ENCODE measurements around the gene SMG5.

The SMG5 gene

DNA sequence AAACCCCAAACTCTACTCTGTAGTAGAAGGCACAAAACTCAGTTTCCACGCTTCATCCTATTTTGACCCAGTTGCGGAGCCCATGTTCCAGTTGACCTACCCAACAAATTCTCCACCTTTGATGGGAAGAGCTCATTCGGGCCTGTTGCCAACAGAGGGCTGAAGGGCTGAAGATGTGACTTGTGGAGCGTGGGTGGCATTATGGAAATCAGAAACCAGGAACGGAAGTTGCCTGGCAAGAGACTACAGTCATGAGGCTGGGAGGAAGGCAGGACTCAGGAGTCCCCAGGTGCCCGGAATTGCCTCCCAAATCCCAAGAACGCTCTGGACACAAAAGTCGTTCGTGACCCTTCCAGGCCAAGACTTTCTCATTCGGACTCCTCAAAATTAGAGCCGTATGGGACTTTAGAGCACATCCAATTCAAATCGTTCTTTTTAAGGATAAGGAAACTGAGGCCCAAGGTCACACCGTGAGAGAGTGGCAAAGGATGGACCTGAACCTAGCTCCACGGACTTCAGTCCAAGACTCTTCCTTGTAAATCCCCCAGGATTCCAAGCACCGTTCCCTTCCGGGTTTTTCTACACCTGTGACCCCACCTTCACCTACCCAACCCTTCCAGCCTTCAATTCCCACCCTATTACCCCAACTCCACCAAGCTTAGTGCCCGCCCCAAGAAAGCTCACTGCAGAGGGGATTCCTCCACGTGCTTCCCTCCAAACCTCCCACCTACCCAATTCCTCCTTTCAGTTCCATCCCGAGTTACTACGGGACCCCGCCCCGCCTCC, 739 bp downstream of the SMG5 start:
- DNase-seq: peak; percentile 60

- DNase-seq: peak; percentile 88
These were observed 1.3 kb downstream of the SMG5 start for GRCh38 chr1:156281281-156281680.

DNA sequence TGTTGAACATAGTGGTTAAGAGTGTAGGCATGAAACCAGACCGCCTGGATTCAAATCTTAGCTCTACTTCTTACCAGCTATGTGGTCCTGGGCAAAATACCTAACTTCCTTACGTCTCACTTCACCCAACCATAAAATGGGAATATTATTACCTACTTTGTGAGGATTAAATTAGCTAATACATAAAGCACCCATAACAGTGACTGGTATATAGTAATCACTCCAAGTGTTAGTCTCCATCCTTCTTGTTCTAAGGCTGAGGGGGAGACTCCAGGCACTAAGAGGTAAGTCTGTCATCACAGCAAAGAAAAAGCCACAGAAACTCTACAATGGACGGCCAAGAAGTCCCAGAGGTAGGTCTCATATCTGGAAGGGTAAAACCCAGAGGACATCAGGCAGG, 2.8 kb downstream of the SMG5 start:
- no peak for DNase-seq

GRCh38 chr1:156276966-156277381, 5.7 kb downstream of the SMG5 start:
- no peak for DNase-seq

- DNase-seq: no peak
These were observed 6.1 kb downstream of the SMG5 start for GRCh38 chr1:156276532-156276931.

DNA sequence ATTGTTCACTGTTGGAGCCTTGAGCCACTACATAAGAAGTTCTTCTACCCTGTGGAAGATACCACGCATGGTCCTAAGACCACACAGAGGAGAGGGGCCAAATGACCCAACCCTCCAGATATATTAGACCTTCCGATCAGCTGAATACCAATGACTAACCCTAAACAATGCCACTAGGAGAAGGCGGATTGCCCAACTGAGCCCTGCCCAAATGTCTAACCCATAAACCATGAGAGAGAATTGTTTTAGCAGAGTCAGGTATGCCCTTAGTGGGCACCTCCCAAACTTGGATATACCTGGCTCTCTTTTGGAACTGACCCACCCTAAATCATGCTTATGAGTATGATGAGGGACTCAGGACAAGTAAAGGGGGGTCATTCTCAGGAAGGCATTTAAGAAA, 12.3 kb downstream of the SMG5 start:
- no peak for DNase-seq

DNA sequence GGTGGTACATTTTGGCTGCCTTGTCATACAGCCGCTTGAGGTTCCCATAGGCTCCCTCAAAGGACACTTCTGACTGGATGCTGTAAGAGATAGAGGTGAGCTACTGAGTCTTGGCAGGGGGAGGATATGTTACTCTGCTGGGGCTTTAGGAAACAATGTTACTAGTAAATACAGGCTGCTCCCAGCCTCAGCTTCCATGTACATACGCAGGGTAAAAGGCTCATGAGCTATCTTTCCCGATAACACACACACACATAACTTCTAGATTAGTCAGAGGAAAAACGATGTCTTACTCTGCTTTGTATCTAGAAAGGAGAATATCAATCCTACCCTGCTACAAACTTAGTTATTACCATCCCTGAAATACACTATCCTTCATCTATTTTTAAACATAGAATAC, 14.3 kb downstream of the SMG5 start:
- DNase-seq: no peak

GRCh38 chr1:156266051-156266450, 16.6 kb downstream of the SMG5 start:
- DNase-seq: no peak

- no peak for DNase-seq
These were observed 19.4 kb downstream of the SMG5 start for GRCh38 chr1:156263288-156263655.

GRCh38 chr1:156262461-156263287, 20.0 kb downstream of the SMG5 start:
- no peak for DNase-seq

GRCh38 chr1:156260896-156261295, 21.7 kb downstream of the SMG5 start:
- no peak for DNase-seq

DNA sequence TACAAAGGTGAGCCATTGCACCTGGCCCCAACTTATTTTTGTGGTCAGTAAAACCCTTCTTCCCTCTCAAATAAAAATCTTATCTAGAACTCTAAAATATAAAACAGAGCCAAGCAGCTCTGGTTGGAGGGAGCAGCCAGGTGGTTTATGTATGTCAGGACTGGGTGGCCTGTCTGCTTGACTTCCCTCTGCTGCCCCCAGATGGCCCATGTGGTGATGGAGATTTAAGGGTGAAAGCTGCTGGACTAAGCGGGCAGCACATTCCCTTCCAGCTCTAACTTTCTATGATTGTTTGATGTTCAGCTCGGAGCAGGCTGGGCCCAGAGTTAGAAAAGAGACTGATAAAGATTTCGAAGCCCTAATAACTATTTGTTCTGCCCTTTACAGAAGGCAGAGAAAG, 22.8 kb downstream of the SMG5 start:
- no peak for DNase-seq

DNA sequence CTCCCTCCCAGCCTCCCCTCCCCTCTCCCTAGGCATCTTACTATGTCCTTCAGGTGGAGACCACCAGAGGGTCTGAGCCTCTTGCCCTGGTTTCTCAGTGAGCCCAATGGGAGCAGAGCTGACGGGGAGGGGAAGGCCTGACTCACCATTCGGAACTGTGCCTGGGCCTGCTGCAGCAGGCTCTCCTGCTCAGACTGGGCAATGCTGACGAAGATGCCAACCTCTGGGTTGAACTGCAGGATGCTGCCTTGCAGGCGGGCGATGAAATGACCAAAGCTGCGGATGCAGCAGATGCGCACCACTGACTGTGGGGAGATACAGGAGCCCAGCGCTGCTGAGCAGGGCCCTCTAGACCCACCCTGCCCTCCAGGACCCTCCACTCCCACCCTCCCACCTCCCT, 23.8 kb downstream of the SMG5 start:
- no peak for DNase-seq

DNA sequence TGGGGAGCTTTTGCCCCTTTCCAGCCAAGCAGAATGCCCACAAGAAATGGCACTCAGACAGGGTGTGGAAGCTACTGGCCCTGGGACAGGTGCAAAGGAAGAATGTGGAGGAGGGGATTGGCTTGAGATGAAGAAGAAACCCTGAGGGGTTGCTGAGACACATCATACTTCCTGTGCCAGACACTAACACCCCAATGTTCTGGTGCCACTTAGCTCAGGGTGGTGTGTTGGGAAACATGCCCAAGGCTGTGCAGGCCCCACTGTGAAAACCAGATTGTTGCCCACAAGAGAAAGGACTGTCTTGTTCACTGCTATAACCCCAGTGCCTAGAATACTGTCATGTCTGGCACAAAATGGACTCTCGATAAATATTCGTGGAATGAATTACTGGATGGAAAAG, 24.9 kb downstream of the SMG5 start:
- DNase-seq: no peak

- no peak for DNase-seq
These were observed 29.0 kb downstream of the SMG5 start for GRCh38 chr1:156253634-156254033.

DNA sequence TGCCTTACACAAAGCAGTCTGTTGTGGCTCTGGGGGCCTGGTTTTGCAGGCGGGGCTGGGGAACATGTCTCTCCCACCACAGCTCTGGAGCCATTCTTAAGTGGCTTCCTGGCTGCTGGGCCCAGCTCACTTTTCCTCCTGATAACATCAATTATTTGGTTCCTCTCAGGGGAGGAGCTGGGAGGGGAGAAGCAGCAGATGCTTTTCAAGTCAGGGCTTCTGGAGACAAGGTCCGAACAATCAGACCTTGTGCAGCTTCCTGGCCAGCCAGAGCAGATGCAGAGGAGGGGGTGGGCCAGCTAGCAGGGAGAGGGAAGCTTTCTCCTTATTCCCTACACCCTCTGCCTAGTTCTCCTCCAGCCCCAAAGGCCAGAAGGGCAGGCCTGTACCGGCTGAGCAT, 31.1 kb downstream of the SMG5 start:
- no peak for DNase-seq

GRCh38 chr1:156249593-156249992, 33.0 kb downstream of the SMG5 start:
- DNase-seq: no peak

- no peak for DNase-seq
These were observed 34.3 kb downstream of the SMG5 start for GRCh38 chr1:156248323-156248683.

- no peak for DNase-seq
These were observed 34.9 kb downstream of the SMG5 start, which contains the start of gene PAQR6 for GRCh38 chr1:156247460-156248322. Gene PAQR6 (minus strand): TSS chr1:156248056. CDS start chr1:156246731, 1,325 bp downstream.

GRCh38 chr1:156246781-156247459, 35.7 kb downstream of the SMG5 start:
- DNase-seq: no peak

GRCh38 chr1:156246241-156246780, 36.3 kb downstream of the SMG5 start:
- no peak for DNase-seq

- DNase-seq: no peak
These were observed 37.0 kb downstream of the SMG5 start for GRCh38 chr1:156245451-156246232.
